NCI-H2227 treated with DMSO at 0.1 percent for 48 hours (cell line): Measurements from ENCODE around the gene DPP7.
"Not testable (repeated sequence)": the region's sequence is repeated elsewhere in the genome, so short reads cannot be mapped to it uniquely, and the experiment has no call there.

Experiments
- DNase-seq: peaks from one replicate; lab custom pipeline; 2025; lab: John Stamatoyannopoulos, UW

DPP7 gene

GRCh38 chr9:137129456-137130175 lies 15.1 kb upstream of the DPP7 start:
- DNase-seq, result peak; percentile 84

DNA sequence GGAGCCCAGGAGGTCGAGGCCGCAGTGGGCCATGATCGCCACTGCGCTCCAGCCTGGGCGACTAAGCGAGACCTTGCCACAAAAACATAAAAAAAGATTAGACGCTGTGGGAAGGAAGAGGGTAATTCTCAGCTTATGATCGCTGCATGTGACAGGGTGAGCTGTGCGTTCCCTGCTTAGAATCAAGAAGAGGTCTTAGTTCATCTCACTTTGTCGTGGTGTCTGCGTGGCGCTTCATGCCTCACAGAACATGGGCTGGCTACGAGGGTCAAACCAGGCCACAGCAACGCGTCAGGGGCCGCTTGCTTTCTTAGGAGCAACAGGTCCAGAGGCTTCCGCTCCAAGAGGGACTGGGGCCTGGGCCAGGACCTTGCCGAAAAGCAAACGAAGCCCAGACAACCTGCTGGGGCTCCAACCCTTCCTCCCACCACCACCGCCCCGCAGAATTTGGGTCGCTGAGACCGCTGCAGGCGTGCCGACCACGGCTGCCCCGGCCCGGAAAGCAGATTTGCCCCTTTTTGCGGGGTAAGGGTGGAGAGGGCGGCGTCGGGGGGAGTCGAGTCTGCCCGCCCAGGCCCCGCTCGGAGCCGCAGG lies 14.4 kb upstream of the DPP7 start:
- DNase-seq, result no peak

GRCh38 chr9:137128158-137128861 lies 13.8 kb upstream of the DPP7 start:
- no peak for DNase-seq

DNA sequence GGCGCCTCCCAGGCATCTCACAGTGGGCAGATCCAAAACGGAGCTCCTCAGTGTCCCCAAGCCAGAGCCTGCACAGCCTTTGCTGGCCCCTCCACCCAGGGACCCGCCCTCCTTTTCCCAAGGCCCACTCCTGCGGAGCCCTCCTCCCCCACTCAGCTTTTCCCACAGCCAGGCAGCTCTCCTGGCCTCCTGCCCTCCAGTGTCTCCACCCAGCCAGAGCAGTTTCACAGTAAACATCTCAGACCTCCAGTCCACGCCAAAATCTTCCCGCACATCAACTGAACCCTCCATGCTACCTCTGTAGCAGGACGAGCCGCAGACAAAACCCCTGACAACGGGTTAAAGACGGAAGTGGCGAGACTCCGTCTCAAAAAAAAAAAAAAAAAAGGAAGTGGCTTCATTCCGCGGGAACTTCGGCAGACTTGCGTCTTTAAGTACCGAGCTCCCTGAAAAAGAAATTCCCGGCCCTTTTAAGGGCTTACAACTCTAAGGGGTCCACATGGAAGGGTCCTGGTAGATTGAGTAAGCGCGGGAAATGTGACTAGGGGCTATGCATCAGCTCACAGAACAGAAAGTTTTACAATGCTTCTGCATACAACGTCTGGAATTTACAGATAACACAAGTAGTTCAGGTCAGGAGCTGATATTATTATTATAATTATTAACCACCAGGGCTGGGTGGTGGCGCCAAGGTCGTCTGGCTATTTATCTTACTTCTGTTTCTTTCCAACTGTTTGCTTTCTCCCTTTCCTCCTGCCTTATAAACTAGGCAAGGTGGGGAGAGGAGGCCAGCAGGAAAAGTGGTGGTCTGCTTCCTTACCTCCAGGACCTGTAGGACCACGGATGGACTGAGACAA lies 13.0 kb upstream of the DPP7 start:
- DNase-seq, result no peak

DNA sequence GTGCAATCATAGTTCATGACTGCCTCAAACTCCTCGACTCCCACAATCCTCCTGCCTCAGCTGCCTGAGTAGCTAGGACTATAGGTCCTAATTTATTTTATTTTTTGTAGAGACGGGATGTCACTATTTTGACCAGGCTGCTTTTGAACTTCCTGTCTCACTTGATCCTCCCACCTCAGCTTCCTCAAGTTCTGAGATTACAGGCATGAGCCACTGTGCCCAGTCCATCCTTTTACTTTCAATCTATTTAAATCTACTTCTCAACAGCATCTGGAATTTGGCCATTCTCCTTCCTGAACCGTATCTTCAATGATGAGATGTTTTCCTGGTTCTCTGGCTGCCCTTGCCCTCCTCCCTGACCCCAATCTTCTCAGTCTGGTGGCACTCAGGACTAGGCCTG lies 12.3 kb upstream of the DPP7 start:
- no peak for DNase-seq

GRCh38 chr9:137123952-137124462 lies 9.5 kb upstream of the DPP7 start:
- not testable (repeated sequence) for DNase-seq

DNA sequence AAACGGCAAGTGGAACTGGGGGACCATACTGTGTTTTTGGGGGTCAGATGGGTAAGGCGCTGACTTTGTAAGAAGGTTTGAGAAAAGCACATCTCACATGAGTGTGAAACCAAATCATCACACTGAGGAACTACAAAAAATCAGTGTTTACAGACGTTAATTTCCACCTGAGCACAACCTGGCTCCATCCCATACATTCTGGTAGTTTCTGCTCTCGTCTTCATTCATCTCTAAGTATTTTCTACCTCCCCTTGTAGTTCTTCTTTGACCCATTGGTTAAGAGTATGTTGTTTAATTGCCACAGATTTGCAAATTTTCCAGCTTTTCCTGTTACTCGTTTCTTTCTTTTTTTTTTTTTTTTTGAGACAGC lies 8.9 kb upstream of the DPP7 start:
- no peak for DNase-seq

- not testable (repeated sequence) for DNase-seq
These were observed 8.4 kb upstream of the DPP7 start for GRCh38 chr9:137122796-137123467.

DNA sequence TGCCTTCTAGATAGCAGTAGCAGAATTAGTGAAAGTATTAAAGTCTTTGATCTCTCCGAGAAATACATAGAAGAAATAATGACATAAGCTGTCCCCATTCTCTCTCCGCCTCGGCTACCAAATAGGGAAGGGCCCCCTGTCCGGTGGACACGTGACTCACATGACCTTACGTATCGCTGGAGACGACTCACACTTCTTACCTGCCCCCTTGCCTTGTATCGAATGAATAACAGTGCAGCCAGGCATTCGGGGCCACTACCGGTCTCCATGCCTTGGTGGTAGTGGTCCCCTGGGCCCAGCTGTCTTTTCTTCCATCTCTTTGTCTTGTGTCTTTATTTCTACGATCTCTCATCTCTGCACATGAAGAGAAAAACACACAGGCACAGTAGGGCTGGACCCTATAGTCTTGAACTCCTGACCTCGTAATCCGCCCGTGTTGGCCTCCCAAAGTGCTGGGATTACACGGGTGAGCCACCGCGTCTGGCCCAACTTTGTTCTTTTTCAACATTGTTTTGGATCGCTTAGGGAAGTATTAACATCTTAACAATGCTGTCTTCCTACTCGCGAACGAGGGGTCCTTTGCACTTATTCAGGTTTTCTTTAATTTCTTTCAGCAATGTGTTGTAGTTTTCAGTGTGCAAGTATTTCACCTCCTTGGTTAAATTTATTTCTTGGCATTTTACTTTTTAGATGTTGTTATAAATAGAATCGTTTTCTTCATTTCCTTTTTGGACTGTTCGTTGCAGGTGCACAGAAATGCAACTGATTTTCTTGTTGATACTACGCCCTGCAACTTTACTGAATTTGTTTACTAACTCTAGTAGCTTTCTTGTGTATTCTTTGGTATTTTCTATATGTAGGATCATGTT lies 7.6 kb upstream of the DPP7 start:
- DNase-seq, result not testable (repeated sequence)

- not testable (repeated sequence) for DNase-seq
These were observed 3.6 kb upstream of the DPP7 start for GRCh38 chr9:137118092-137118603.

DNA sequence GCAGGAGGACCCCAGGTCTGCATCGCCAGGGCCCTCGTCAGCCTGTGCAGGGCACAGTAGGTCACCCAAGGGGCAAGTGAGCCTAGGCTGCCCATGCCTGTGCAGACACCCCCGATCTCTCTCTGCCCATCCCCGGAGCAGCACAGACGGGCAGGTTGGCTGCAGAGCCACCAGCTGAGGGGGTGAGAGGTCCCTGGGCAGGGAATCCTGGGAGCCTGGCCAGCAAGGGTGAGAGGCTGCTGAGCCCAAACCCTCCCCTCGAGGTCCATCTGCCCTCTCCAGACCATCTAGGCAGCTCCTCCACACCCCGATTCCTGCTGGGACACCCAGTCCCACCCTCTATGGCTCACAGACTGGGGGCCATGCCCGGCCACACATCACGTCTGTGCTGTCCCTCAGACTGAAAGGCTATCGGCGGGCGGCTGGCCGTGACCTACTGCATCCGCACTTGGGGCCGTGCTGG lies 2.8 kb upstream of the DPP7 start:
- no peak for DNase-seq

DNA sequence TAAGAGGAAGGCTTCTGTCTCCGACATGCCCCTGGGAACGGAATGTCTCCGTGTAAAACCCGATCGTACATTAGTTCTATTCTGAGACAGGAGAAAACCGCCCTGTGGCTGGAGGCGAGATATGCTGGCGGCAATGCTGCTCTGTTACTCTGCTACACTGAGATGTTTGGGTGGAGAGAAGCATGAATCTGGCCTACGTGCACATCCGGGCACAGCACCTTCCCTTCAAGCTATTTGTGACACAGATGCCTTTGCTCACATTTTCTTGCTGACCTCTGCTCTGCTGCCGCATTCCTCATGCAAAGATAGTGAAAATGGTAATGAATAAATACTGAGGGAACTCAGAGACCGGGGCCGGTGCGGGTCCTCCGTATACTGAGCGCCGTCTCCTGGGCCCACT lies 2.2 kb upstream of the DPP7 start:
- no peak for DNase-seq

- no peak for DNase-seq
These were observed 1.5 kb upstream of the DPP7 start for GRCh38 chr9:137116027-137116507.

DNA sequence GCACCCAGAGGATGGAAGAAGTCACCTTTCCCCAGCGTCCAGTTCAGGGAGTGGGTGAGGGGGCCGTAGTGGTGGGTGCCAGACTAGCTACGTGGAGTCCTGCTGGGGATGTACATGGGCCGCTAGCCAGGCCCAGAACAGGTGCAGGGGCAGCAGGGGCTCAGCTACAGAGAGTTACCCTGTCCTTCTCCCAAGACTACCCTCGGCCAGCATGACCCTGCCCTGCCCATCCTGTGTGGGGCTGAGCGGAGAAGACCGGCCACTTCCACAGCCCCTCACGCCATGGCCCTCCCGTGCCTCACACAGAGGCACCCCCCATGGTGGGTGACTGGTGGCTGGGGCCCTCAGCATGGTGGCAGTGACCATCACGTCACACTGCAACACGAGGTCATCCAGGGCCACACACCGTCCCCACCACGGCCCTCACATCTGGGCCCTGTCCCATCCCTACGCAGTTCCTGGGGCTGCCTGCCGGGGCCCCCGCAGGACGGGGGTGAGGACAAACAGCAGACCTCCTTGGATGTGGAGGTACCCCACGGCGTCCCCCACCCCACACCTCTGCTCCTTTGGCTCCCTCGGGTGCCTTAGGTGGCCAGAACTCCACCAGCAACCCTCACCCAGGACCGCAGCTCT lies 977 bp upstream of the DPP7 start:
- no peak for DNase-seq

- no peak for DNase-seq
These were observed 317 bp downstream of the DPP7 start for GRCh38 chr9:137114220-137114612.

- no peak for DNase-seq
These were observed 961 bp downstream of the DPP7 start for GRCh38 chr9:137113385-137114159.

DNA sequence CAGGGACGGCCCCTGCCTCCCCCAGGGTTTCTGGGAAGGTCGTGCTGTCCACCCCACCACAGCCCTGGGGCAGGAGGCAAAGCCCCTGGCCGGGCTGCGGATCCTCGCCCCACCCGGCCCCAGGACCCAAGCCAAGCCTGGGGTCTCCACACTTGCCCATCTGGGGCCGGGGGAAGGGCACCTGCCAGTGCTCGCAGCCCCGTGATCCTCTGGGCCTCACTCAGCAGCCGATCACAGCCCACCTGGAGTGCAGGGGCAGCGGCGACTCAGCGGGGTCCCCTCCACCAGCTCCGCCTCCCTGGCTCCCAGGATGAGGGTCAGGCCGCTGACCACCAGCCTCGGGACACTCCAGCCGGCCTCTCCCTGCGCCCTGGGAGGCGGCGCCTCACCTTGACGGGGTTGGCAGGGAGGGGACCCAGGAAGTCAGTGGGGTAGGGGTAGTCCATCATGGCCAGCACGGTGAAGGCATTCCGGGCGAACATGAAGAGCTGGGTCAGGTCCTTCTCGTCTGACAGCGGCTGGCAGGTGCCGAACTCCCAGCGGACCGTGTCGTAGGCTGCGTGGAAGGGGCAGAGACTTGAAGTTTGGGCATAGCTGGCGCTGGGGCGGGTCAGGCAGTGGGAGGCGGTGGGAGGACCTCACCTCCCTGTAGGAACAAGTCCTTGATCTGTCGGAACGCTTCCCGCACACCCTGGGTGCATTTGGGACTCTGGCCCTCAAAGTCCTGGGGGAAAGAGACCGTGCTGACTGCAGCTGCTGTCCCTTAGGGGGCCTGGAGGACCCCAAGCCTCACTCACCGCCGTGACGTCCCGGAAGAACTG lies 1.8 kb downstream of the DPP7 start:
- no peak for DNase-seq
